Measurements from ENCODE around the gene CHST11. TPM values are rescaled to one million over a fixed set of nuclear protein-coding genes. Genes with fewer than 3 reads are reported as not detected.
"Not testable (repeated sequence)": the region's sequence is repeated elsewhere in the genome, so short reads cannot be mapped to it uniquely, and the experiment has no call there.

Gene CHST11
- total and polyA plus RNA-seq, 7 experiments from 2014 or later = 23.4 to 74.3 (median 32.0) TPM

GRCh38 chr12:104569346-104570173 is 112.8 kb downstream of the CHST11 start:
- Mint-ChIP-seq H3K9me3 (peaks cover 0 to 11% (median 3%) of the 10 kb centered on the region in 11 donors), H3K27me3 (no peaks in the 10 kb centered on the region), H3K4me1 (peaks cover 33 to 72% (median 49%) of the 10 kb centered on the region in 7 donors), H3K36me3 (peaks cover 7 to 58% (median 23%) of the 10 kb centered on the region in 5 donors), H3K27ac (peak overlapping the region; percentile 11 to 89 (median 45)), H3K4me3 (peak overlapping the region; percentile 18 to 76 (median 61))
- no peaks in the 10 kb centered on the region for H3K36me3 ChIP-seq (ENCODE audit: control insufficient read depth in 2 of 3, insufficient read depth in 3 of 3, low read length in 3 of 3)
- peaks cover 13 to 34% of the 10 kb centered on the region in 2 donors for H3K4me1 ChIP-seq (ENCODE audit: control insufficient read depth in 2 of 2, insufficient read depth in 2 of 2, low read length in 2 of 2)
- H3K27me3 ChIP-seq (ENCODE audit: control insufficient read depth in 2 of 2, insufficient read depth in 2 of 2, low read length in 2 of 2) = no peaks in the 10 kb centered on the region
- peak; percentile 91 for ATAC-seq
- H3K27ac ChIP-seq (ENCODE audit: low read depth, low read length) = no peak overlapping the region
- ChIA-PET POLR2A (interaction anchor here (1.1 kb wide), 1 partner anchor 21 kb away, joined by 3 read pairs; no protein-coding TSS in a partner anchor), CTCF (interaction anchor here (0.6 kb wide), 1 partner anchor 112 kb away, joined by 3 read pairs; no protein-coding TSS in a partner anchor)
- H3K9me3 ChIP-seq (ENCODE audit: control insufficient read depth in 2 of 3, low read length in 3 of 3) = peaks cover 0 to 2% (median 0%) of the 10 kb centered on the region in 3 experiments
- peak overlapping the region; percentile 14 for H3K4me3 ChIP-seq (ENCODE audit: low read length)
- intact Hi-C loops (cut with micrococcal nuclease) = loop anchor here (1.0 to 5.0 kb wide), 4 partner anchors 35 to 112 kb away; partner anchors contain the start of gene CHST11 (in 1 of the 2)
- DNase-seq = peak in 6 of 9 donors; percentile 7 to 41 (median 24)

GRCh38 chr12:104570174-104570907 is 113.6 kb downstream of the CHST11 start:
- peaks cover 5 to 56% (median 20%) of the 10 kb centered on the region in 5 donors for H3K36me3 Mint-ChIP-seq
- Histone ChIP-seq H3K9me3 (ENCODE audit: control insufficient read depth in 2 of 3, low read length in 3 of 3) (no peaks in the 10 kb centered on the region), H3K4me3 (ENCODE audit: low read length) (no peak overlapping the region), H3K27me3 (ENCODE audit: control insufficient read depth in 2 of 2, insufficient read depth in 2 of 2, low read length in 2 of 2) (no peaks in the 10 kb centered on the region), H3K27ac (ENCODE audit: low read depth, low read length) (no peak overlapping the region), H3K4me1 (ENCODE audit: control insufficient read depth in 2 of 2, insufficient read depth in 2 of 2, low read length in 2 of 2) (peaks cover 13 to 34% of the 10 kb centered on the region in 2 donors), H3K36me3 (ENCODE audit: control insufficient read depth in 2 of 3, insufficient read depth in 3 of 3, low read length in 3 of 3) (no peaks in the 10 kb centered on the region)
- H3K27ac Mint-ChIP-seq = peak overlapping the region in 8 of 9 donors; percentile 32 to 89 (median 46)
- intact Hi-C loops (cut with micrococcal nuclease) = loop anchor here in 1 of 2 donors (1.0 kb wide), 1 partner anchor 113 kb away; no protein-coding TSS in a partner anchor
- POLR2A ChIA-PET = no interaction called here
- CTCF ChIA-PET = interaction anchor here (0.7 kb wide), 1 partner anchor 147 kb away, joined by 5 read pairs; no protein-coding TSS in a partner anchor
- no peak for DNase-seq
- H3K4me3 Mint-ChIP-seq = peak overlapping the region in 7 of 10 donors; percentile 18 to 76 (median 62)
- no peaks in the 10 kb centered on the region for H3K27me3 Mint-ChIP-seq
- peaks cover 0 to 8% (median 3%) of the 10 kb centered on the region in 11 donors for H3K9me3 Mint-ChIP-seq
- peaks cover 38 to 72% (median 49%) of the 10 kb centered on the region in 7 donors for H3K4me1 Mint-ChIP-seq
- peak; percentile 1 for ATAC-seq

- POLR2A ChIA-PET = no interaction called here
- H3K4me3 ChIP-seq (ENCODE audit: low read length) = no peak overlapping the region
- DNase-seq (no peak), ATAC-seq (no peak)
- H3K27me3 ChIP-seq (ENCODE audit: control insufficient read depth in 2 of 2, insufficient read depth in 2 of 2, low read length in 2 of 2) = no peaks in the 10 kb centered on the region
- H3K27ac ChIP-seq (ENCODE audit: low read depth, low read length) = no peak overlapping the region
- H3K27me3 Mint-ChIP-seq = no peaks in the 10 kb centered on the region
- H3K36me3 Mint-ChIP-seq = peaks cover 7 to 51% (median 12%) of the 10 kb centered on the region in 5 donors
- no peaks in the 10 kb centered on the region for H3K9me3 ChIP-seq (ENCODE audit: control insufficient read depth in 2 of 3, low read length in 3 of 3)
- peak overlapping the region in 1 of 9 donors; percentile 29 for H3K27ac Mint-ChIP-seq
- no peak overlapping the region for H3K4me3 Mint-ChIP-seq
- intact Hi-C loops (cut with micrococcal nuclease) = no loop called here
- H3K4me1 Mint-ChIP-seq = peaks cover 36 to 71% (median 48%) of the 10 kb centered on the region in 7 donors
- H3K4me1 ChIP-seq (ENCODE audit: control insufficient read depth in 2 of 2, insufficient read depth in 2 of 2, low read length in 2 of 2) = peaks cover 13 to 36% of the 10 kb centered on the region in 2 donors
- no peaks in the 10 kb centered on the region for H3K36me3 ChIP-seq (ENCODE audit: control insufficient read depth in 2 of 3, insufficient read depth in 3 of 3, low read length in 3 of 3)
- H3K9me3 Mint-ChIP-seq = peaks cover 0 to 8% (median 1%) of the 10 kb centered on the region in 11 donors
- CTCF ChIA-PET = no interaction called here
Observed at GRCh38 chr12:104571328-104571727, 114.6 kb downstream of the CHST11 start.

- H3K27me3 Mint-ChIP-seq; H3K27ac Mint-ChIP-seq; H3K4me3 ChIP-seq (ENCODE audit: low read length); intact Hi-C loops (cut with micrococcal nuclease); H3K27ac ChIP-seq (ENCODE audit: low read depth, low read length); POLR2A ChIA-PET; H3K4me3 Mint-ChIP-seq; H3K9me3 Mint-ChIP-seq; H3K36me3 ChIP-seq (ENCODE audit: control insufficient read depth in 2 of 3, insufficient read depth in 3 of 3, low read length in 3 of 3); CTCF ChIA-PET; DNase-seq; ATAC-seq; H3K9me3 ChIP-seq (ENCODE audit: control insufficient read depth in 2 of 3, low read length in 3 of 3); H3K27me3 ChIP-seq (ENCODE audit: control insufficient read depth in 2 of 2, insufficient read depth in 2 of 2, low read length in 2 of 2): not testable (repeated sequence)
- Mint-ChIP-seq H3K4me1 (peaks cover 34 to 70% (median 45%) of the 10 kb centered on the region in 7 donors), H3K36me3 (peaks cover 6 to 31% (median 7%) of the 10 kb centered on the region in 5 donors)
- H3K4me1 ChIP-seq (ENCODE audit: control insufficient read depth in 2 of 2, insufficient read depth in 2 of 2, low read length in 2 of 2) = peaks cover 10 to 29% of the 10 kb centered on the region in 2 donors
Observed at GRCh38 chr12:104574353-104574752, 117.6 kb downstream of the CHST11 start.

GRCh38 chr12:104574758-104575157 is 118.0 kb downstream of the CHST11 start:
- POLR2A ChIA-PET = interaction anchor here (1.1 kb wide), 1 partner anchor 117 kb away, joined by 3 read pairs; no protein-coding TSS in a partner anchor
- H3K4me3 ChIP-seq (ENCODE audit: low read length); H3K27ac Mint-ChIP-seq; H3K9me3 ChIP-seq (ENCODE audit: control insufficient read depth in 2 of 3, low read length in 3 of 3); H3K27me3 Mint-ChIP-seq; H3K27ac ChIP-seq (ENCODE audit: low read depth, low read length); H3K36me3 ChIP-seq (ENCODE audit: control insufficient read depth in 2 of 3, insufficient read depth in 3 of 3, low read length in 3 of 3); ATAC-seq; intact Hi-C loops (cut with micrococcal nuclease); DNase-seq; CTCF ChIA-PET; H3K4me3 Mint-ChIP-seq; H3K27me3 ChIP-seq (ENCODE audit: control insufficient read depth in 2 of 2, insufficient read depth in 2 of 2, low read length in 2 of 2); H3K9me3 Mint-ChIP-seq: not testable (repeated sequence)
- peaks cover 33 to 70% (median 45%) of the 10 kb centered on the region in 7 donors for H3K4me1 Mint-ChIP-seq
- peaks cover 6 to 25% of the 10 kb centered on the region in 2 donors for H3K4me1 ChIP-seq (ENCODE audit: control insufficient read depth in 2 of 2, insufficient read depth in 2 of 2, low read length in 2 of 2)
- peaks cover 6 to 31% (median 7%) of the 10 kb centered on the region in 5 donors for H3K36me3 Mint-ChIP-seq
